Smooth muscle cell (in vitro differentiated cells): ENCODE measurements around the gene NEUROD2. TPM values are rescaled to one million over a fixed set of nuclear protein-coding genes. Genes with fewer than 3 reads are reported as not detected.
A peak's percentile ranks its signal among the peaks of the same experiment; 100 is the strongest.

Experiments used
- DNase-seq: peaks from one replicate; lab custom pipeline; 2025; ENCODE audit not compliant: unreplicated experiment; lab: John Stamatoyannopoulos, UW
- H2AFZ ChIP-seq: fragments of 200-600 bp; sonication (generic); 2 replicates; pipeline ENCODE4 v1.6.0; 2016; ENCODE audit warnings: antibody characterized with exemption, low read depth, mild to moderate bottlenecking
- H3F3A ChIP-seq: fragments of 200-600 bp; sonication (generic); 2 replicates; pipeline ENCODE4 v1.6.0; 2017; ENCODE audit warnings: antibody characterized with exemption, low read depth
- H3K27ac ChIP-seq: fragments of 200-600 bp; sonication (generic); 2 replicates; pipeline ENCODE4 v1.5.1; 2016; ENCODE audit warnings: low read depth, mild to moderate bottlenecking
- H3K27me3 ChIP-seq: fragments of 200-600 bp; sonication (generic); 2 replicates; pipeline ENCODE4 v1.6.1; 2016; ENCODE audit warnings: low read depth, mild to moderate bottlenecking
- H3K36me3 ChIP-seq: fragments of 200-600 bp; sonication (generic); 2 replicates; pipeline ENCODE4 v1.5.1; 2016; ENCODE audit warnings: low read depth
- H3K4me1 ChIP-seq: fragments of 200-600 bp; sonication (generic); 2 replicates; pipeline ENCODE4 v1.5.1; 2016; ENCODE audit warnings: low read depth
- H3K4me2 ChIP-seq: fragments of 200-600 bp; sonication (generic); 2 replicates; pipeline ENCODE4 v1.6.0; 2016; ENCODE audit warnings: mild to moderate bottlenecking
- H3K4me3 ChIP-seq: fragments of 200-600 bp; sonication (generic); 2 replicates; pipeline ENCODE4 v1.5.1; 2016; ENCODE audit warnings: mild to moderate bottlenecking
- H3K79me2 ChIP-seq: fragments of 200-600 bp; sonication (generic); 2 replicates; pipeline ENCODE4 v1.6.0; 2016; ENCODE audit warnings: low read depth, mild to moderate bottlenecking
- H3K9ac ChIP-seq: fragments of 200-600 bp; sonication (generic); 2 replicates; pipeline ENCODE4 v1.6.0; 2016; ENCODE audit warnings: low read depth
- H3K9me3 ChIP-seq: fragments of 200-600 bp; sonication (generic); replicated peaks from 2 replicates; pipeline ENCODE4 v1.5.1; 2016; ENCODE audit warnings: low read depth
- H4K20me1 ChIP-seq: fragments of 200-600 bp; sonication (generic); 2 replicates; pipeline ENCODE4 v1.6.0; 2016; ENCODE audit warnings: low read depth
- WGBS: methylation state at CpG from one replicate; pipeline ENCODE4 v1.1.7; 2016; ENCODE audit warnings: low lambda C conversion rate; 5-methylcytosine and 5-hydroxymethylcytosine counted together
- polyA plus RNA-seq: library from polyadenylated mRNA; unstranded; fragments of >200 nt; fragmentation: Nextera tagmentation; extraction: Ambion mirVana; gene quantifications from 2 replicates; pipeline ENCODE4 v1.2.1, GENCODE V29; 2016
- total RNA-seq: library from RNA; depleted of rRNA; stranded (reverse); fragments of >200 nt; gene quantifications from 2 replicates; pipeline ENCODE4 v1.2.3, GENCODE V29; 2014
- TF ChIP-seq, protein P1 (sequence below): fragments of 200-600 bp; sonication (generic); IDR thresholded peaks from 2 replicates; pipeline ENCODE4 v1.5.1; 2017; ENCODE audit warnings: borderline replicate concordance, mild to moderate bottlenecking, antibody characterized with exemption; ENCODE audit not compliant: insufficient read depth, poor library complexity, severe bottlenecking

NEUROD2 gene
- total and polyA plus RNA-seq, 2 experiments from 2014 or later = 0.19 TPM; not detected in 1

DNA sequence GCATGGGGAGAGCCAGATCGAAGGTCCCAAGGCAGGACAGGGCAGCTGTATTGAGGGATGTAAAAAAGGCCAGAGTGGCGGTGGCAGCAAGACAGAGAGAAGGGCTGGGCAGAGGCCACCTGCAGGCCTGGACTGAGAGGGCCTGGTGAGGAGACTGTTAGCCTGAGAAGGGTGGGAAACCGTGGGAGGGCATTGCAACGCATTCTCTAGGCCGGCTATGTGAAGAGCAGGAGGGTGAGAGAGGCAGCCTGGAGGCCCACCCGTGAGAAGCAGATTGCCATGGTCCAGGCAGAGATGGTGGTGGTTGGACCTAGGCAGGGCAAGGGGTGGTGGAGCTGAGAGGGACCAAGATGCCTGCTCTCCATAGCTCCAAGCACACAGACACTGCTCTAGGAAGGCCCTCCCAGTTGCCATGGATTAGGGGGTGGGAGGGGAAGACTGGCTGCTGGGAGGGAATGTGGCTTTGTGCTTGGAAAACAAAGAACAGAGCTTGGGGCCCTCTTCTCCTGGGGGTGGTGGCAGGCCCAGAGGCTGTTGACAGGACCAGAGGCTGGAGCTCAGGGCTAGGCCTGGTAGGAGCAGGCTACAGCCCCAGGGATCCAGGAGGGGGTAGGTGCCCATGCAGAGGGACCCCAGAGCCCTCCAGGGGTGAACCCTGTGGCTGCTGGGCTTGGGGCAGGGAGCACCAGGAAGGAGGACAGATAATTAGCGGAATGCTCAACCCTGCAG lies 45.0 kb upstream of the NEUROD2 start:
- Histone ChIP-seq H4K20me1 (peaks cover 68% of the 10 kb centered on the region), H3K27ac (peak overlapping the region; percentile 29), H3K4me1 (peaks cover 20% of the 10 kb centered on the region), H3K4me2 (peak overlapping the region; percentile 16), H2AFZ (no peak overlapping the region), H3K4me3 (no peak overlapping the region), H3K36me3 (no peaks in the 10 kb centered on the region), H3K27me3 (no peaks in the 10 kb centered on the region), H3K9me3 (no peaks in the 10 kb centered on the region), H3K9ac (no peak overlapping the region), H3F3A (no peaks in the 10 kb centered on the region), H3K79me2 (peaks cover 7% of the 10 kb centered on the region)
- no peak for DNase-seq
- 57% methylated on average over 7 of the region's 7 CpGs for WGBS
- TF ChIP-seq, protein P1, sequence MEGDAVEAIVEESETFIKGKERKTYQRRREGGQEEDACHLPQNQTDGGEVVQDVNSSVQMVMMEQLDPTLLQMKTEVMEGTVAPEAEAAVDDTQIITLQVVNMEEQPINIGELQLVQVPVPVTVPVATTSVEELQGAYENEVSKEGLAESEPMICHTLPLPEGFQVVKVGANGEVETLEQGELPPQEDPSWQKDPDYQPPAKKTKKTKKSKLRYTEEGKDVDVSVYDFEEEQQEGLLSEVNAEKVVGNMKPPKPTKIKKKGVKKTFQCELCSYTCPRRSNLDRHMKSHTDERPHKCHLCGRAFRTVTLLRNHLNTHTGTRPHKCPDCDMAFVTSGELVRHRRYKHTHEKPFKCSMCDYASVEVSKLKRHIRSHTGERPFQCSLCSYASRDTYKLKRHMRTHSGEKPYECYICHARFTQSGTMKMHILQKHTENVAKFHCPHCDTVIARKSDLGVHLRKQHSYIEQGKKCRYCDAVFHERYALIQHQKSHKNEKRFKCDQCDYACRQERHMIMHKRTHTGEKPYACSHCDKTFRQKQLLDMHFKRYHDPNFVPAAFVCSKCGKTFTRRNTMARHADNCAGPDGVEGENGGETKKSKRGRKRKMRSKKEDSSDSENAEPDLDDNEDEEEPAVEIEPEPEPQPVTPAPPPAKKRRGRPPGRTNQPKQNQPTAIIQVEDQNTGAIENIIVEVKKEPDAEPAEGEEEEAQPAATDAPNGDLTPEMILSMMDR = no peak

DNA sequence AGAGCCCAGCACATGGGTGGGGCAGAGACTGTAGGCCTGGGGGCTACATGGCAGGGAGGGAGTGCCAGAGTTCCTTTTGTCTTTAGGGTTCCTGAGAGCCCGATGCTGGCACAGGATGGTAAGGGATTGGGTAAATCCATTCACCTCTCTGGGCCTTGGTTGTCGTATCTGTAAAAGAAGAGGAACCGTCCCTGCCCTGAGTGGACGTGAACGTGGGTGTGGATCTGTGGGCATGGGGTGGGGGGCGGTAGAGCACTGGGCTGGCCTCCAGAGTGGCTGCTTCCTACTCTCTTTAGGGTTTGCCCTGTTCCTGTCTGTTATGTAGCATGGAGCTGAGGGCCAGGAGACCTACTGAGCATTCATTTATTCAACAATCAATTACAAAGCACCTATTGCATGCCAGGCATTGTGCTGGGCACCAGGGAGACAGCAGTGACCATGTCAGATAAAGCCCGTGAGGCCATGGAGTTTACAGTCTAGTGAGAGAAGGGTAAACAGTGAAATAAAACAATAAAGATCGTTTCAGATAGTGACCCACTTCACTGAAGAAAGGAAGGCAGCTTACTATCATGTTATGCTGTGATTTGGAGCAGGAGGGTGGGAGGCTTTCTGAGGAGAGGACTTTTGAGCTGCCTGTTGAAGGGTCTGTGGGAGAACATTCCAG lies 44.3 kb upstream of the NEUROD2 start:
- no peak for DNase-seq
- H4K20me1 ChIP-seq = peaks cover 75% of the 10 kb centered on the region
- H3K4me3 ChIP-seq = no peak overlapping the region
- no peaks in the 10 kb centered on the region for H3F3A ChIP-seq
- no peaks in the 10 kb centered on the region for H3K27me3 ChIP-seq
- TF ChIP-seq, protein P1 = no peak
- H3K9ac ChIP-seq = no peak overlapping the region
- H2AFZ ChIP-seq = no peak overlapping the region
- H3K4me2 ChIP-seq = no peak overlapping the region
- H3K79me2 ChIP-seq = peaks cover 7% of the 10 kb centered on the region
- H3K27ac ChIP-seq = peak overlapping the region; percentile 29
- H3K36me3 ChIP-seq = no peaks in the 10 kb centered on the region
- H3K4me1 ChIP-seq = peaks cover 20% of the 10 kb centered on the region
- WGBS = 82% methylated on average over 8 of the region's 8 CpGs
- H3K9me3 ChIP-seq = no peaks in the 10 kb centered on the region

DNA sequence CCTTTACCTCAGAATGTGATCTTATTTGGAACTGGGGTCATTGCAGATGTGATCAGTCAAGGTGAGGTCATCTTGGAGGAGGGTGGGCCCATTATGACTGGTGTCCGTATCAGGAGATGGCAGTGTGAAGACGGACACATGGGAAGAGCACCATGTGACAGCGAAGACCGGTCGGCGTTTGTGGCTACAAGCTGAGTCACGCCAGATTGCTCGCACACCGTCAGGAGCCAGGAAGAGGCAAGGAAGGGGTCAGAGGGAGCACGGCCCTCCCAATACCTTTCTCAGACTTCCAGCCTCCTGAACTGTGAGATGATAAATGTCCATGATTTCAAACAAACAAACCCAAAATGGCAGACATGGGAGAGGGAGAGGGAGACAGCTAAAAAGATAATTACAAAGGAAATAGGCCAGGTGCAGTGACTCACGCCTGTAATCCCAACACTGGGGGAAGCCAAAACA lies 42.4 kb upstream of the NEUROD2 start:
- Histone ChIP-seq H3K4me2 (no peak overlapping the region), H3K4me3 (no peak overlapping the region), H2AFZ (no peak overlapping the region), H3K27ac (no peak overlapping the region), H3K79me2 (peaks cover 9% of the 10 kb centered on the region), H3K9ac (no peak overlapping the region), H3K27me3 (no peaks in the 10 kb centered on the region), H4K20me1 (peaks cover 81% of the 10 kb centered on the region), H3K9me3 (no peaks in the 10 kb centered on the region), H3F3A (no peaks in the 10 kb centered on the region), H3K4me1 (peaks cover 23% of the 10 kb centered on the region), H3K36me3 (no peaks in the 10 kb centered on the region)
- TF ChIP-seq, protein P1 = no peak
- WGBS = 84% methylated on average over 11 of the region's 11 CpGs
- DNase-seq = no peak
